LoVo (cell line): ENCODE data around the gene PAX4.

Source experiments
- DNase-seq: peaks from one replicate; pipeline ENCODE4 v3.0.0-alpha.2; 2016; ENCODE audit warnings: low spot score

Gene PAX4, protein sequence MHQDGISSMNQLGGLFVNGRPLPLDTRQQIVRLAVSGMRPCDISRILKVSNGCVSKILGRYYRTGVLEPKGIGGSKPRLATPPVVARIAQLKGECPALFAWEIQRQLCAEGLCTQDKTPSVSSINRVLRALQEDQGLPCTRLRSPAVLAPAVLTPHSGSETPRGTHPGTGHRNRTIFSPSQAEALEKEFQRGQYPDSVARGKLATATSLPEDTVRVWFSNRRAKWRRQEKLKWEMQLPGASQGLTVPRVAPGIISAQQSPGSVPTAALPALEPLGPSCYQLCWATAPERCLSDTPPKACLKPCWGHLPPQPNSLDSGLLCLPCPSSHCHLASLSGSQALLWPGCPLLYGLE

DNA sequence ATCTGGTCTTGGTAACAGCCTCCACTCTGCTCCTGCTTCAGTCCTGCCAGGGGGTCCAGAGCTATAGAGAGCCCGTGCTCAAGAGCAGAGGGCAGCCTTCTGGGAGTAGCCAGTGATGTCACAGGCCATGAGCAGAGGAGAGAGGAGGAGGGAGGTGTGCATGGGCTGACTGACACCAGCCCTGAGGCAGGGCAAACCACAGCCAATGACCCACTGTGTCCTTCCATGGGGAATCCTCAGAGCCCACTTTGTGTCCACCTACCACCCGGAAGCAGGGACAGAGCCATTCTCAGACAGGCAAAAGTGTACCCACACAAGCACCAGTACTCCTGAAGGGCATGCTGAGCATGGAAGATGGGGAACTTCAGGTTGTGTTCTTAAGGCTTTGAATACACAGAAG is at the start of gene PAX4:
PAX4 (minus strand) TSS at position 101 of the 400 bp plus-strand sequence. CDS start 2,214 bp downstream, outside the sequence.
- DNase-seq: no peak

DNA sequence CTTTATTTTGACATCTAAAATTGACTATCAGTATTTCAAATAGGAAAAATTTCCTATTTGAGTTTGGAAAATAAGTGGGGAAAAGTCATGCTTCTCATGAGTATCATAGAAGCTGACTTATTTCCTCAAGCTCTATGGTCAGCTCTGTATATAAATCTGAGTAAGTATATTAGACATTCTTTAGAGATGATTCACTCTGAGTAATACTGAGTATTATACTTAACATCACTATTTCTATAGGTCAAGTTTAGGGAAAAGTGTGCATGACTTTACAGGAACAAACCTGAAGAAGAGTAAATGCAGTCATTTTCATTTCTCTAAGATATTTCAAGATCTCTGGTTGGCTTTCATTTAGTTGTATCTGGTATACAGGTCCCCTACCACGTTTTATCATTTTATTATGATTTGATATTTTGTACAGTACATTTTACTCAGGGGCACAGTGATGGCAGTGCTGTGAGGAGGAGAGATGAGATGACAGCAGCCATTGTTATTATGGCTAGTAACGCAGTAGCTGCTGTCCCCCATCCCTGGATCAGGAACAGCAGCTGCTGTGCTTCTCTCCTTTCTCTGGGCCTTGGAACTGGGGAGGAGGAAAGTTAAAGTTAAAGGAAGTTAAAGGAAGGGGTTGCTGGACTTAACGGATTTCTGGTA is 49.2 kb upstream of the PAX4 start:
- DNase-seq: peak; percentile 58

DNA sequence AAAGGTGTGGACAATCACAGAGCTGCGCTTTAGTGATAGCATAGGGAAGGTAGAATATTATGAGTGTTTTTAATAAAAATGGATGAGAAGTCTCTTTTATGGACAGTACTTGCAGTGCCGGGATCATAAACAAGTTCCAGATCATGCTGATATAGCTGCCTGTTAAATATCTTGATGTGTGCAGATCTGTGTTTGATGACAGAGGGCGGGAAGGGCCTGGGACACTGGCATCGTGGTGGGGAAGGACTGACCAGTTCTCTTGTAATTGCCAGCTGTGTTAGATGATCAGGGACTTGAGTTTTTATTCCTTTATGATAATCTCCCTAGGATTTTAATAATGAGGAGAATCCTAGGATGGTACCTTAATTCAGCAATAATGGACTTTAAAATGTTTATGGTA is 48.7 kb upstream of the PAX4 start:
- DNase-seq: peak; percentile 14

DNA sequence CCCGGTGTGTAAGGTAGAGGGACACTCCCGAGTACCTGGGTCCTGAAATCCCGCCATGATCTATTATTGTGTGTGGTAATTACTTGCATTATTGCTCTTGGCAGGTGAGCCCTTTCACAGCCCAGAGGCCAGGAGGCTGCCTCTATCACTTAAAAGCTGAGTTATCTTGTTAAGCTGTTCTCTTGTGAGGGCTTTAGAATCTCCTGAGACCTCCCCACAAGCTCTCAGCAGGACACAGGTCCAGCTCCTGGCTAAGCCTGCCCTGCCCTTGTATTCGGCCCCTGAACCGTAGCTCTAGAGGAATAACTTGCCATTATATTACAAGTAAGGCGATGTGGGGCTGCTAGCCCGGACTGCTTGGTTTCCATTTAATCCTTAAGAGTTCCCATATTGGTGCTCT is 48.0 kb upstream of the PAX4 start:
- no peak for DNase-seq

DNA sequence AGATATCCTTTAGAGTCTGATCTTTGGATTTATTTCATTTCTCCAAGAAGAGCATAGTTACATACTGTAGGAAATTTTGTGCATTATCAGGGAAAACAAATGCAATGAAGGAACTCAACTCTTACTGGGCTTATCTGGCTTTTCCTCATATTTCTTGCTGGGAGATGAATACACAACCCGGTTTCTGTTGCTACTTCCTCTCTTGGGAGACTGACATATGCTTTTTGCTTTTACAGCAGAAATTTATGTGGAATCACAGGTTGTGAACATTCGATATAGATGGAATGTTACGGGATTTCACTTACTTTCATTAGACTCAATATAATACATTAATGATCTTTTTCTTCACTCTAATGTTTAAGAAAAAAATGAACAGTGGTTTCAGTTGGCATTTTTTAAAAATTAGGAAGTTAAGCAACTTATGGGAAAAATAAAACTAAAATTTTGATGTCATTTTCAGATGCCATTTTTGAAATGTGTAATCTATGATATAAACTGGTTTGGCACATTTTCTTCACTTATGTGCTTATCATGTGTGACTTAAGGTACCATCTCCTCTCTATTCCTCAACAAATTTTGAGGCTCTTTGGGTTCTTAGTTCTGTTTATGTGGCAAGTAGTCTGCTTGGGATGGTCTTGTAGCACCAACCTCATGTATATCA is 41.2 kb upstream of the PAX4 start:
- no peak for DNase-seq

DNA sequence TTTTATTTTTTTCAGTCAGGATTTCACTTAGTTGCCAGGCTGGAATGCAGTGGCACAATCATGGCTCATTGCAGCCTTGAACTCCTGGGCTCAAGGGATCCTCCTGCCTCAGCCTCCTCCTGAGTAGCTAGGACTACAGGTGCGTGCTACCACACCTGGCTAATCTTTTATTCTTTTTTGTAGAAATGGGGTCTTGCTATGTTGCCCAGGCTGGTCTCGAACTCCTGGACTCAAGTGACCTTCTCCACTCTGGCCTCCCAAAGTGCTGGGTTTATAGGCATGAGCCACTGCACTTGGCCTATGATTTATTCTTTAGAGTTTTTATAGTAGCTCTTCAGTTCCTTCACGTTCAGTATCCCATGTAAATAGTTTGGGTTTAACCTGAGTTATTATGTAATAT is 39.6 kb upstream of the PAX4 start:
- no peak for DNase-seq

DNA sequence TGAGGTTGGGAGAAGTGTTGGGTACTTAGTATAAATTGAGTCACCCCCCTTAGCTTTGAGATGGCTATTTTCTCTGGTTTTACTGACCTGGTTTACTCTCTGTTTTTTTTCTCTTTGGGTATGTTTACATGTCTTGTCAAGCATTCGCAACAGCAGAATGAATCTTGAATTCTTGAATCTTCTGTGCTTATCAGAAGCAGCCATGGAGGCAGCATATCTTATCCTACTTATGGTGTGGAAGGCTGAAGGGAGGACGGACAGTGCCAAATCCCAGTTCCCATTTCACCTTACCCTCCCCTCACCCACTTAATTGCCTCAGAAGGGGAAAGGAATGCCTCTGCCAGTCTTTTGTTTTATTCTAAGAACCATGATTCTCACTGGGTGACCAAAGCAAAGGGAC is 37.8 kb upstream of the PAX4 start:
- no peak for DNase-seq

DNA sequence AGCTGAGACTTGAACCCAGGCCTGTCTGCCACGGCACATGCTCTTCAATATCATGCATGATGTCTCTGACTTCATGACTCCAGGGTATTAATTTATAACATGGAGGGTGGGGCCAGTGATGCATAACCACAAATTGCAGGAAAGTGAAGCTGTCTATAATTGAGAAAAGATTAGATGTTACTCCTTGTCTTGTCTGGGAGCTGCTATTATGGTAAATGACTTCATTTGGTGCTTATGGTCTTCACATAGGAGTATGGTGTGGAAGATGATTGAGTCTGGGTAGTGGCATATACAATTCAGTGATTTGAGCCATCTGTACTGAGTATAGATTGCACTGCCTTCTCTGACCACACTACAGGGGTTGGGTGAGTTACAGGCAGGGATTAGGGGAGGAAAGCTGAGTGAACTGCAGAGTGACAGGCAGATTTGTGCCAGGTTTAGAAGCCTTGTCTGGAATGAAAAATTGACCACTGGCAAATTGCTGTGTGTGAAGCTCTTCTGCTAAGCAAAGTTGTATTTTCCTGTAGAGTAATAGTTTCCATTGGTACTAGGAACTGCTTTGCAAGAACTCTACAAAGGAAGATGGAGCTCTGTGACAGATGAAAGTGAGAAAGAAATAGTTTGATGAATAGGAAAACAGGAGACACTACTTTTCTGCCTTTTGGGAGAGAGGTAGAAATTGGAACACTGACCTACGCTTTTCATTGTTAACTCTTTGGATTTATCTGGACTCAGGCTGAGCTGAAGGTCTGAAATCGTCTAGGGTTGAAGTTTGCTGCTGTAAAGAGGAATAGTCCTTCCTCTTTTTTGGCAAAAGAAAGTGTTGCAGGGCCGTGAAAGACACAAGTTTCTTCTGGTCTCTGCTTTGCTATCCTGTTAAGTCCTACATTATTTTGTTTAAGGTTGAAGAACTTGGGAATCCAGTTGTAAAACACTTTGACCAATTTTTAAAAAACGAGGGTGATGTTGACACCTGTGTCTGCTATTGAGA is 36.8 kb upstream of the PAX4 start:
- no peak for DNase-seq

DNA sequence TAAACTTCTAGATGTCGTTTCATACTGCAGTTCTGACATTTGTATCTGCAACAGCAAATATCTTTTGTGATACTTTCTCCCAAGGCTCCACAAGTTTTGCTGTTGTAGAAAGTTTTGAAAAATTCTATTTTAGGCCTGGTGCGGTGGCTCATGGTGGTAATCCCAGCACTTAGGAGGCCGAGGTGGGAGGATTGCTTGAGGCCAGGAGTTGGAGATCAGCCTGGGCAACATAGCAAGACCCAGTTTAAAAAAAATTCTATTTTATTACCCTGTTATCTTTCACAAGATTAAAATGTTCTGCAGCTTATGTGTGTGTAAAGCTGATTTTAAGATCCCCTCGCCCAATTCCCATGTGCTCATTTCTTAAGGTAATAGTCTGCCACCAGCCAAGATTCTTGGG is 35.5 kb upstream of the PAX4 start:
- DNase-seq: no peak

DNA sequence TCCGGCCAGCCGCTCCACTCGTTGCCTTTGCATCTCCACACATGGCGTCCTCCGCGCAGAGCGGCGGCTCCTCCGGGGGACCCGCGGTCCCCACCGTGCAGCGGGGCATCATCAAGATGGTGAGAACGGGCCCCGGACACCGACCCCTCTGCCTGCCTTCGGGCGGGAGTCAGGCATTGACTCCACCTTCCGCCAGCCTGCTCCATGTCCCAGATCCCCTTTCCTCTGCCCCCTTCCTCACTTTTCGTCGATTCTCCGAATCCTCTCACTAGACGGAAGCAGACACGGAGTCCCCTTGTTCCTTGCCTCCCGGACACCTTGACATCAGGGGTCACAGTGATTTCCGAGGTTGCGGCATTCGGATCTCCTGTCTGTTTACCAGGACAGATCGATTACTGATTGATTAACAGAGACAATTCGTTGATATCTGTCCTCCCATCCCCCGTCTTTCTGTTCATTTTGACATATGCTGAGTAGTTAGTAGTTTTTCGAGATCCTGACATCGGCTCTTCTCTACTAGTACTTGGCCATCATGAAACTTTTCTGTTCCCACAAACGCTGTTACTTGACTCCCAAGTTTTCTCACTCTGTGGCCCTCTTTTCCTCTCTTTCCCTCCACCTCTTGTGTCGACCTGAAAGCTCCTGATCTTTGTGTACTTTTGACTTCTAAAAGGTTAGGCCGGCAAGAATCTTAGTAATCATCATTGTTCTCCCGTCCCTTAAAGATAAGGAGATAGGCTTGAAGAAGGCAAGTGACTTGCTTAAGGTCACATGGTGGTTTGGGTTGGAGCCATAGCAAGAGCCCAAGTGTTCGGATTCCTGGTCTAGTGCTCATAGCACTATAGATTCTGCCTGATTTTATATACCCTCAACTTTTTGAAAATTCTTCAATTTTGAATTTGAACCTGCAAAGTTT is 34.6 kb upstream of the PAX4 start:
- DNase-seq: peak; percentile 55

DNA sequence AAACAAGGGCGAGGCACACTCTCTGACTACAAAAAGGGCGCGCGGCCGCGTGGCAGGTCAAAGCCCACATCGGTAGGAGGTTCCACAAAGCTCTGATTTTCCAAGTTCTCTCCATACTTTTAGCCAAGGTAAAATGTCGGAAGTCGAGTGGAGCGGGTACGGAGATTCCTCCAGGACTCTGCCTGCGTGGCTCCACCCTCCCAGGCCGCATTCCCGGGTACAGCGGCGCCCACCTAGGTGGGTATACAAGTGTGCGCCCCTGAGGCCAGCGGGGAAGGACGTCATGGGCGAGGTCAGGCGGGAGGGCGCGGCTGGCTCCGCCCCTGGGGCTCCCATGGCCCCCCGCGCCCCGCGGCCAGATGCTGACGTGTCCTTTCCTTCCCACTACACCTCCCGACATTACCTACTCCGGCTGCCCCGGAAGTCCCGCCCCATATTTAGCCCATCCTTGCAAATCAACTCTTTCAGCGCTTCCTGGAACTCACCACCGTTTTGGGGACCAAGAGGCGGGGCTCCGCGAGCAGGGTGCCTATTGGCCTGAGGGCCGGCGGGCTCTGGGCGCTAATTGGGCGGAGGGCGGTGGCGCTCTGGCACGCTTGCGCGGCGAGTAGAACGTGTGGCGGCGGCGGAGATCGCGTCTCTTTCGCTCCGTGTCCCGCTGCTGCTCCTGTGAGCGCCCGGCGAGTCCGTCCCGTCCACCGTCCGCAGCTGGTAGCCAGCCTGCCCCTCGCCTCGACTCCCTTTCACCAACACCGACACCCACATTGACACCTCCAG is 33.8 kb upstream of the PAX4 start, which contains the start of gene SND1:
SND1 (plus strand) TSS at position 639 of the 777 bp plus-strand sequence. CDS start 180 bp downstream, outside the sequence.
- DNase-seq: peak; percentile 100

DNA sequence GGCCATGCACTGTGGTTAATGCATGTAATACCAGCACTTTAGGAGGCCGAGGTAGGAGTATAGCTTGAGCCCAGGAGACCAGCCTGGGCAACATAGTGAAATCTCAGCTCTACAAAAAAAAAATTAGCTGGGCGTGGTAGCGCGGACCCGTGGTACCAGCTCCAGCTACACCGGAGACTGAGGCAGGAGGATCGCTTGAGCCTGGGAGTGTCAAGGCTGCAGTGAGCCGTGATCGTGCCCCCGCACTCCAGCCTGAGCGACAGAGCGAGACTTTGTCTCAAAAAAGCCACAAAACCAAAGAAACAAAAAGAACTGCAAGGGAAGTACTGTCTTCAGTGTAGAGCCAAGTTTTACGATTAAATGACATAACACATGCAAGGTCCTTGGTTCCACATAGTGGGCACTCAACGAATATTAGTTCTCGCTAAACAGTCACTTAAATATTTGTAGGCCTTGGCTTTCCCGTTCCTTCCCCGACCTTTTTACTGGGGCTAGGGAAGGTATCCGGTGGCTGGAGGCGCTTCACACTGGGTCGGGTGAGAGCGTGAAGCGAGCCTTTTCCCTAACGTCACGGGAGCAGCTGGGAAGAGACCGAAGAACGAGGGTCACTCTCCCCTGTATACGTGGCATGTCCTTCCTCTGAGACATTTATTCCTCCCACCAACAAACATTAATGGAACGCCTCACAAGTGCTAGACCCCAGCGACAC is 33.1 kb upstream of the PAX4 start:
- no peak for DNase-seq

DNA sequence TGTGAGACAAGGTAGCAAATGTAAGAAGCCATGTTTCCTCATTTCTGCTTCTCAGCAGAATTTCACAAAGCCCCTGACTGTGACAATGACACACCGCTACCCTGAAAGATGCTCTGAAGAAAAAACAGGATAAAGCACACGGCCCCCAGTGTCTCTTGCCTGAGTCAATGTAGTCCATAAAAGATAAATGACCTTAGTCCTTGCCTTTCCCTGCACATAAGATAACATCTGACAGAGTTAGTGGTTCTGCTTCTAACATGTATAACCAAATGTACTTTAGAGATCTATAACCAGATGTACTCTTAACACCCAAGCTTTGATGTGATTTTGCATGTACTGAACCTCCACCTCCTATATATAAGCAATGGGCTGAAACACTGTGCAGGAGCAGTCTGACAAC is 31.0 kb upstream of the PAX4 start:
- no peak for DNase-seq

DNA sequence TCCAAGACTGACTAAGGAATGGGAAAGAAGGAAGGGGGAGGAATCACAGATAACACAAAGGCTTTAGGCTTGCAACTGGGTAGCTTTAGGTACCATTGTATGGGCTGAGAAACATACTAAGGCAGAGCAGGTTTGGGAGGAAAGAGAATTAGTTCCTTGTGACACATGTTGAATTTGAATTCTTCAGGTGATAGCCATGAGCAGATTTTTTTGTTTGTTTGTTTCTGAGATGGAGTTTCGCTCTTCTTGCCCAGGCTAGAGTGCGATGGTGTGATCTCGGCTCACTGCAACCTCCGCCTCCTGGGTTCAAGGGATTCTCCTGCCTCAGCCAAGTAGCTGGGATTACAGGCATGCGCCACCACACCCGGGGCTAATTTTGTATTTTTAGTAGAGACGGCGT is 29.7 kb upstream of the PAX4 start:
- no peak for DNase-seq

DNA sequence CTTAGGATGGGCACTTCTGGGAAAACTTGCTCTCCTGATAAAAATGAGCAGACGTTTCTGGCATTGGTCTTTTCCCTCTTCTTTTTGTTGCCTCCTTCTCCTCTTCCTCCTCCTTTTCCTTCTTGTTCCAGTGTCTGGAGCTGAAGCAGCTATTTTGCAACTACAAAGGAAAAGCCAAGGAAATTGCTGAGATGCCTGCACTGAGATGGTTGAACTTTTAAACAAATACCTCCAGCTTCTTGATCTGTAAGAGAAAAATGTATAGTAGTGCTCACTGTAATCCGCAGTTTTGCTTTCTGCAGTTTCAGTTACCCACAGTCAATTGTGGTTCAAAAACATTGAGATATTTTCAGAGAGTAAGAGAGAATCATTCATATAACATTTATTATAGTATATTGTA is 26.5 kb upstream of the PAX4 start:
- DNase-seq: no peak

DNA sequence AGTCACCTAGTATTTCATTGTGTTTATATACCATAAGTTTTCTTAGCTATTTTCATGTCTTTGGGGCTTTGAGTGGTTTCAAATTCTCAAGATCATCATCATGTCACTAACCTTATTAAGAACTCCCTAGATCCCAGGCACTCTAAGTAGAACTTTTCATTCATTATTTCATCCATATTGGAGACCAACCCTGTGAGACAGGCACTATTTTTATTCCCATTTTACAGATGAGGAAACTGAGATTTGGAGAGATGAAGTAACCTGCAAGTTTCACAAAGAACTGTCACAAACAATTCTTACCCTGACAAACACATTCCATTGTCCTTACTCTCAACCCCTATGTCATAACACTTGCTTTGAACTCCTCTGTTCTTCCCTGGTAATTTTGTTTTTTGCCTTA is 20.3 kb upstream of the PAX4 start:
- no peak for DNase-seq

DNA sequence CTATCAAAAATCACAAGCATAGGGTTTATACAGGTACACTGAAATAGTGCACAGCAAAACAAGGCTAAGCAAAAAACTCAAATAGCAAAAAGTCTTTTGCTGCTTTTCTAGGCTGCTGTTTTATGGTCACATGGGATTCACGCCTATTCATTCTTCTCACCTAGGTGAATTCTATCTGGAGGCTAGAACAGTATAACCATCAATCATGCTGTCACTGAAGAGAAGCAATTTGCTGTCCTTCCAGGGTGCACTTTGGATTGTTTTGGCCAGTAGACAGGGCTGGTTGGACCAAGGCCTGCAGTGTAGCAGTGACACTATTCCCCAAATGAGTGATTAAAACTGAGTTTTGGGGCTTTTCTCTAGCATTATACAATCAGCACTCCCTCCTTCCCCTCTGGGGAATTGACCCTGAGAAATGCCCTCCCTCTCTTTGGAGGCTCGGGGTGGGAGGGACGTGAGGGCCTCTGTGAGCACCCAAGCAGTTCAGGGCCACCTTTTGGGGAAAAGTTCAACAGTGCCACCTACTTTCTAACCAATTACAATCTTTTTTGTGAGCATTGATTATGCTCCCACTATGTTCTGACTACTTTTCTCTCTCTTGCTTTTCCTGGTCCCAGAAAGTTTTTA is 17.8 kb upstream of the PAX4 start:
- no peak for DNase-seq

DNA sequence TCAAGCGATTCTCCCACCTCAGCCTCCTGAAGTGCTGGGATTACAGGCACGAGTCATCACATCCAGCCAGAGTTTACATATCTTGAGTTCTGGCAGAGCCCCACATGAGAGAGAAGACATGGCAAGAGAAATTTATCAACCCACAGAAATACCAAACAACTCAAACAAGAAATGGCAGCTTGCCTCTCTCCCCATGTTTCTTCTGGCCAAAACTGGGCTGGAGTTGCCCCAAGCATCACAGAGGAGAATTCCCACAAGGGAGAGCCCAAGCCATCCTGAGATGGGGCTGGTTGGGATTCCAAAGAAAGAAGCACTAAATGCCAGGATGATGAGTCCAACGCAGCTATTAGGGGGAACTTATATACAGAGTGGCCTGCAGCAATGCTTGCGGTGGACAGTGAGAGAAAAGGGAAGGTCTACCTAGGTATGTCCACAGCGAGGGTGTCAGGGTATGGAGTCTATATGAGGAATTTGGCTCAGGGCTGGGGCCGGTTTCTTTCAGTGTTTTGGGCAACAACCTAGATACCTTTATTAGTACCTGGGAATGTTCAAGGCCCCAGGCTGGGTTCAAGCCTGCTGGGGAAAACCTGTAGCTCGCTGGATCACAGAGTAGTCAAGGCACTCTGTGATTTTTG is 14.5 kb upstream of the PAX4 start:
- no peak for DNase-seq
